ENCODE data around the gene RET. TPM values are rescaled to one million over a fixed set of nuclear protein-coding genes. Genes with fewer than 3 reads are reported as not detected.

RET gene
- 2.7 TPM for total RNA-seq
- 1.6 TPM for polyA plus RNA-seq

DNA sequence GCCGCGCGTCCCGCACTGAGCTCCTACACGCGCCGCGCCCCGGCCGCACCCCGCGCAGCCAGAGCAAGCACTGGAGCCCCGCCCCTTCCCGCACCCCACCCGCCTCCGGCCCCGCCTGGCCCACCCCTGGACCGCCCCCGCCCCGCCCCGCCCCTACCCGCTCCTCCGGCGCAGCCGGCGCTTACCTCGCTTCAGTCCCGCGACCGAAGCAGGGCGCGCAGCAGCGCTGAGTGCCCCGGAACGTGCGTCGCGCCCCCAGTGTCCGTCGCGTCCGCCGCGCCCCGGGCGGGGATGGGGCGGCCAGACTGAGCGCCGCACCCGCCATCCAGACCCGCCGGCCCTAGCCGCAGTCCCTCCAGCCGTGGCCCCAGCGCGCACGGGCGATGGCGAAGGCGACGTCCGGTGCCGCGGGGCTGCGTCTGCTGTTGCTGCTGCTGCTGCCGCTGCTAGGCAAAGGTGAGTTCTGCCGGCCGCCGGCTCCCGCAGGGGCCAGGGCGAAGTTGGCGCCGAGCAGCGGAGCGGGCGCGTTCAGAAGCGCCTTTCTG lies at the start of gene RET:
Gene RET (plus strand): TSS at position 194 of the 545 bp plus-strand sequence. CDS start 190 bp downstream, at position 384.
- H3K36me3 ChIP-seq (ENCODE audit: insufficient read depth) = no peaks in the 10 kb centered on the region
- WGBS = under 1% methylated on average over 77 of the region's 78 CpGs

DNA sequence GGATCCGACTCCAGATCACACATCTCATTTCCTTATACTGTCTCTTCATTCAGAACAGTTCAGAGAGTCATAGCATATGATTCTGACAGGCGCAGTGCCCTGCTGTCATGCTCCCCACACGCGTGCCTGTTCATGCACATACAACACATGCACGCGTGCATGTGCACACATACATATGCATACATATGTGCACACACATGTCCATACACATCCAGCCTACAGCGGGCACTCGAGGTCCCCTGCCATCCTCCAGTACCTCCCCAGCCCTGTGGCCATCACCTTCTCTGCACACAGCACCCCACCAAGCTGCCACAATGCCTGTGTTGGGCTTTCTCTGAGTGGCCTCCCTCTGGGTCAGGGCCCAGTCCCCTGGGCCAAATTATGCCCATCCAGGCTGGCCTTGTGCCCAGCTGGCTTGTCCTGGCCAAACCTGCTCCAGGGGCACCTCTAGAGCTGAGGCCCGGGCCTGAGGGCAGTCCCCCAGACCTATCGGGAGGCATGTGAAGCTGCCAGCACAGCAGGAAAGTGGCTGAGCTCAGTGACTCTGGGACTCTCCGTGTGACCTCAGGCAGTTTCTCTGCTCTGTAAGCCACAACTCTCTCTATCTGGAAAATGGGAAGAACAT lies 49.4 kb upstream of the RET start:
- no peak overlapping the region for H3K27ac ChIP-seq (ENCODE audit: low read depth)
- H3K4me3 ChIP-seq (ENCODE audit: low read depth, low read length) = no peak overlapping the region
- H3K4me1 ChIP-seq (ENCODE audit: insufficient read depth) = no peaks in the 10 kb centered on the region
- WGBS = 84% methylated on average over 11 of the region's 11 CpGs
- no peak for DNase-seq (ENCODE audit: extremely low spot score)
- H3K36me3 ChIP-seq (ENCODE audit: insufficient read depth) = no peaks in the 10 kb centered on the region

More for the DNA sequence above, at the start of gene RET:
- no peak for DNase-seq (ENCODE audit: extremely low spot score)
- Histone ChIP-seq H3K4me3 (ENCODE audit: low read depth, low read length) (peak within 1 kb of the TSS; percentile 44), H3K4me1 (ENCODE audit: insufficient read depth) (no peaks in the 10 kb centered on the region), H3K27ac (ENCODE audit: low read depth) (no peak within 1 kb of the TSS)

DNA sequence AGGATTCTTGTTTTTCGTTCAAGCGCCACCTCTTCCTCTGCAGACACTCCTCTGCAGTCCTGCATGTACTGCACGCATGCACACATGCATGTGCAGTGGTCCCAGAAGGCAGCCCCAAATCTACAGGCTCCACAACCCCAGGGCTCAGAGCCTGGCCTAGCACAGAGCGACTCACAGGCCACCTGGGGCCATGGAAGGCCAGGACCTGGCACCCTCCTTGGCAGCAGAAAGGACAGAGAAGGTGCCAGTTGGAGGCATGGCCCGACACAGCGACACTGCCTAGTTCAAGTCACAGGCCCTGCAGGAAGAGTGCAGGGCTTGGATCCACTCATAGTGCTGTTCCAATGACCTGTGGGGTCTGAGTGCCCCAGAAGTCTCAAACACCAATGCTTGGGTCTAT lies 48.7 kb upstream of the RET start:
- Histone ChIP-seq H3K36me3 (ENCODE audit: insufficient read depth) (no peaks in the 10 kb centered on the region), H3K4me3 (ENCODE audit: low read depth, low read length) (no peak overlapping the region), H3K4me1 (ENCODE audit: insufficient read depth) (no peaks in the 10 kb centered on the region), H3K27ac (ENCODE audit: low read depth) (no peak overlapping the region)
- WGBS = 92% methylated on average over 6 of the region's 6 CpGs
- DNase-seq (ENCODE audit: extremely low spot score) = no peak

DNA sequence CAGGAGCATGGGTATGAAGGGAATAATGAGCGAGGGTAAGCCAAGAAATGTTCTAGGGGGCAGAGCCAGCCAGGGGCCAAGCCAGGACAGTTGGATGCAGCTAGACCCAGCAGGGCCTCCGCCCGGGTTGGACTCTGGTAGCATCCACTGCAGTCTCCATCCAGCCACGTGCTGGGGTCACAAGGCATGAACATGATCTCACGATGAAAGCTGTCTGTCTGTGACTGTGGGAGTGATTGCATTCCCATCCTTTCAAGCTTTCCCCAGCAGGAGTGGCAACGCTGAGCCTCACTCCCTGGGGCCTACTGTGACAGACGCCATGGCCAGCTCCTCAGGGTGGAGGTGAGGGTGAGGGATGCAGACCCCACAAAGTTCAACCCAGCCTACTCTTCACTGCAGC lies 47.8 kb upstream of the RET start:
- Histone ChIP-seq H3K36me3 (ENCODE audit: insufficient read depth) (no peaks in the 10 kb centered on the region), H3K27ac (ENCODE audit: low read depth) (no peak overlapping the region), H3K4me1 (ENCODE audit: insufficient read depth) (no peaks in the 10 kb centered on the region), H3K4me3 (ENCODE audit: low read depth, low read length) (no peak overlapping the region)
- no peak for DNase-seq (ENCODE audit: extremely low spot score)
- WGBS = 83% methylated on average over 7 of the region's 7 CpGs

DNA sequence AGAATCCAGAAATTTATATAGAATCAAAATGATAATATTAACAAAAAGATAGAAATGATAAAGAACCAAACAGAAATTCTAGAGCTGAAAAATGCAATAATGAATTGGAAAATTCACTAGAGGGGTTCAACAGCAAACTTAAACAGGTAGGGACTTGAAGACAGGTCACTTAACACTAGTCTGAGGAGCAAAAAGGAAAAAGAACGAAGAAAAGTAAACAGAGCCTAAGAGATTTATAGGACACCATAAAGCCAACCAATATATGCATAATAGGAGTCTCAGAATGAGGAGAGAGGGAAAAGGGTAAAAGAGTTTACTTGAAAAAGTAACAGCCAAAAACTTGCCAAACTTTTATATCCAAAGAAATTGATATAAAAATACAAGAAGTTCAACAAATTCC lies 44.3 kb upstream of the RET start:
- 65% methylated on average over 1 of the region's 1 CpG for WGBS
- no peaks in the 10 kb centered on the region for H3K4me1 ChIP-seq (ENCODE audit: insufficient read depth)
- no peak overlapping the region for H3K4me3 ChIP-seq (ENCODE audit: low read depth, low read length)

DNA sequence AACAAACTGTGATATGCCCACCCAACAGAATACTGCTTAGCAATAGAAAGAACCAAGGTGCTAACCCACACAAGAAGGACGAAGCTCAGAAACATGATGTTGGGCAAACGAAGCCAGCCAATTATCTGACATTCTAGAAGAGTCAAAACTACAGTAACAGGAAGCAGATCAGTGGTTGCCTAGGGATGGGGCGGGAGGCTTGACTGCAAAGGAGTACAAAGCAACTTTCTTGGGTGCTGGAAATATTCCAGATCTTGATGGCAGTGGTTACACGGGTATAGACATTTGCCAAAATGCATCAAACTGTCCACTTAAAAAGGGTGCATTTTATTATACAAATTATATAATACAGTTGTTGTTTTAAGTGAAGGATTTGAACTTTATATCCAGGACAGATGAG lies 41.1 kb upstream of the RET start:
- H3K4me3 ChIP-seq (ENCODE audit: low read depth, low read length) = no peak overlapping the region
- H3K27ac ChIP-seq (ENCODE audit: low read depth) = no peak overlapping the region
- no peak for DNase-seq (ENCODE audit: extremely low spot score)
- H3K36me3 ChIP-seq (ENCODE audit: insufficient read depth) = no peaks in the 10 kb centered on the region
- no peaks in the 10 kb centered on the region for H3K4me1 ChIP-seq (ENCODE audit: insufficient read depth)
- WGBS = 41% methylated on average over 4 of the region's 4 CpGs

More for the DNA sequence above, 44.3 kb upstream of the RET start:
- DNase-seq (ENCODE audit: extremely low spot score) = no peak
- Histone ChIP-seq H3K36me3 (ENCODE audit: insufficient read depth) (no peaks in the 10 kb centered on the region), H3K27ac (ENCODE audit: low read depth) (no peak overlapping the region)

DNA sequence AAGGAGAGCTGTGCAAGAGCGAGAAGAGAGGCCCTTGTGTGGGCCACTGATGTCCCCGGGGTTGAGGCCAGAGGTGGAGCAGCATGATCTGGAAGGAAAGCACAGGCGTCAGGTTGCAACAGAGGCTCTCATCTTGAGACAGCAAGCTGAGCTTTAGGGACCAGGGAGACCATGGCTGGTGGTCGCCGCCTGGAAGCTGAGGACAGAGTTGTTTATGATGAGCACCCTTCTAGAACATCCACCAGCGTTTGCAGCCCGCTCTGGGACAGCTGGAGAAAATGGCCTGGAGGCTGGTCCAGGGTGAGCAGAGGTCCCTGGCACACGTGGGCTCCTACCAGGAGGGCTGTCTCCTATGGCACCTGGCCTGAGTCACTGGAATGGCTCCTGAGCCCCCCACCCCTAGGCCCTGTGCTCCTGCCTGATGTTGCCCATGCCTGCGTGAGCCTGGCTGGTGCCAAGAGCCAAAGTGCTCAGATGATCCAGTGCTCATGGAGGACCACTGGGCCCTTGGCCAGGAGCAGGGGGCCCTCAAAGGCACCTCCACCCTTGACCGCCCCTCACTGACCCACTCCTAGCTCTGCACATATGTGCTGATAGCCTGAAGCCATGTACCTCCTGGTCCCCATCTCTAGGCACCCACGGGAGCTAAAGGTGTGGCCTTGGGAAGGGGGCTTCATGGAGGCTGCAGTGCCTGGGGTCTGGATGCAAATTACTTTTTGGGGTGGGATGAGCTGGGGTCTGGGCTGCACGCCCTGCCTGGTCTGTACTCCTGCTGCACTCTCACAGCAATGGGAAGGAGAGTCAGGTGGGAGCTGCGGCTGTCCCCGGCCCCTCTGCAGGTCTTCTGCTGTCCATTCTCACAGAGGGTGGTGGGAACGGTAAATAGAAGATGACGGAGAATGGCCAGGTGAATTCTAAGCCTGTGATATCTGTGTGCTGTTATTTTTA lies 40.1 kb upstream of the RET start:
- no peaks in the 10 kb centered on the region for H3K36me3 ChIP-seq (ENCODE audit: insufficient read depth)
- no peak overlapping the region for H3K4me3 ChIP-seq (ENCODE audit: low read depth, low read length)
- no peak overlapping the region for H3K27ac ChIP-seq (ENCODE audit: low read depth)
- no peak for DNase-seq (ENCODE audit: extremely low spot score)
- WGBS = 84% methylated on average over 16 of the region's 16 CpGs
- H3K4me1 ChIP-seq (ENCODE audit: insufficient read depth) = no peaks in the 10 kb centered on the region

DNA sequence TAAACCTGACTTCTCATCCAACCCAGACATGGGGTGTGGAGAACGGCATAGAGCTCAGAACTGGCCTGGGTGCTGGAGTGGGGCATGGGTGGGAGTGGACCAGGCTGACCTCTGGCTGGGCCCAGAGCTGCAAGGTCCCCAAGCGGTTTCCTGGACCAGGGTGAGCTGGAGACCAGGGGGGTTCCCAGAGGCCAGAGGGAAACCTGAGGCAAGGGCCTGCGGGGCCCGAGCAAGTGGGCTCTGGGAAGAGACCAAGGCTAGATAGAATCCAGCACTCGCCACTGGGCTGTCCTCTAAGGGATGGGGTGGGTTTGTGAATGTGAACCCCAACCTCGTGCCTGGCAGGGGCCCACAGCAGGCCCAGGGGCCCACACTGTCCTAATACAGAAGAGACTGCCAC lies 39.4 kb upstream of the RET start:
- Histone ChIP-seq H3K4me3 (ENCODE audit: low read depth, low read length) (no peak overlapping the region), H3K4me1 (ENCODE audit: insufficient read depth) (no peaks in the 10 kb centered on the region), H3K27ac (ENCODE audit: low read depth) (no peak overlapping the region), H3K36me3 (ENCODE audit: insufficient read depth) (no peaks in the 10 kb centered on the region)
- WGBS = 75% methylated on average over 6 of the region's 6 CpGs
- no peak for DNase-seq (ENCODE audit: extremely low spot score)

DNA sequence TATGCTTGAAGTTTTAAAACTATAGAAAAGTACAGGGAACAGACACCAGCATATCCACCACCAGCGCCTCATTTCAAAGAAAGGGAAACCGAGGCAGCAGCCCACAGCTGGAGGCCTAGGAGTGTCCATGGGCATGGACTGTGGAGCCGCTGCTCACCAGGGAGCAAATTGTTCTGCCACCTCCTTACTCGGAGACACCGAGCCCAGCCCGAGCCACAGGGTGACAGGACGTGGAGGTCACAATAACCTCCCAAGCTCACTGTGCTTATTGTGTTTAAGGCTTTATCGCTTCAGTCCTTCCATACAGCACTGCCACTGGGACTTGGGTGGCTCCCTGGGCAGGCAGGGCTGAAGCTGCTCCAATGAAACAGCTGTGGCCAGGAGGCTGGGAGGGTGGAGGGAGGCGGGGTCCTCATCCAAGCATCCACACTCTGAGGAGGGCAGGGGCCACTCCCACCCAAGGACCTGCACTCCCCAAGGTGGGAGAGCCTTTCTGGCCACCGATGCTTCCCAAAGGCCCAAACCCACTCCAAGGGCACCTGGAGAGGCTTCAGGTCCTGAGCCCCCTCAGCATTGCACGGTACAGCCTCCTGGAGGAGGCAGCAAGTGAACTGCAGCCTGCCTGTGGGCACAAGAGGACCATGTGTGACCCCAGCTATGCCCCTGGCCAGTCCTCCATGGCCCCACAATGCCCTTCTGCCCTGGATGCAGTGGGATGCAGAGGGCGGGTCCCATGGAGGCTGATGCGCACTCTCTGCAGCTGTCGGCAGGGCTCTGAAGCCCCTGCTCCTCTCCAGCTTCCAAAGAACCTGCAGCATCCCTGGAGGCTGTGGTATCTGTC lies 38.7 kb upstream of the RET start:
- Histone ChIP-seq H3K36me3 (ENCODE audit: insufficient read depth) (no peaks in the 10 kb centered on the region), H3K27ac (ENCODE audit: low read depth) (no peak overlapping the region), H3K4me3 (ENCODE audit: low read depth, low read length) (no peak overlapping the region), H3K4me1 (ENCODE audit: insufficient read depth) (no peaks in the 10 kb centered on the region)
- no peak for DNase-seq (ENCODE audit: extremely low spot score)
- 78% methylated on average over 14 of the region's 14 CpGs for WGBS

DNA sequence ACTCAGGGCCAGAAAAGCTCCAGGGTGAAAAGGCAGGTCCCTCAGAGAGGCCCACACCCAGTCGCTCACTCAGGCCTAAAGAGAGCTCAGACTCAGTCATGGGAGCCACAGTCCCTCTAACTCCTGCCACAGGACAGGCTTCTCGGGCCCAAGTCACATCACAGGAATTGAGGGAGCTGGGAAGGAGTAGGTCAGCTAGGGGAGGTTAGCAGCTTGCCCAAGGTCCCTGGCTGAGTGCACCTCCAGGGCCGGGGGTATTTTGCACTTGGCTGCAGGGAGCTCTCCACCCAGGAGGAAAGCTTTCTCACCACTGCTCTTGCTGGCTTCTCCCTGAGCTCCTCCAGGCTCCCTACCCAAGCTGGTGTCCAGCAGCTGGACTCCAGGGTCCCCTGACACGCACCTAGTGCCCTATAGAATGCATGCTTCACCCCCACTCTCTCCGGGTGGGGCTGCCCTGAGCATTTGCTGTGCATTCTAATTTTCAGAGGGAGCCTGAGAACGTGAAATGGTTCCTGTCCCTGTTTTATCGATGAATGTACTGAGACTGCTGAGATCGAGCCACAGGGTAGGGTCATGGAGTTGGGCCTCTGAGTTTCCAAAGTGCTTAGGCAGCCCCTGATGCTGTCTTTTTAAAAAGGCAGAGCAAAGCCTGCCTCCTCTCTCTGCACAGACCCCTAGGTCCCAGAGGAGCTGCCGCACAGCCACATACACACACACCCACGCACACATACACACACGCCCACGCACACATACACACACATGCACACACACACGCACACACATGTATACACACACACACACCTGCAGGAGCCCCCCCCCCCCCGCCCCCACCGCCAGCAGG lies 37.9 kb upstream of the RET start:
- H3K4me1 ChIP-seq (ENCODE audit: insufficient read depth) = no peaks in the 10 kb centered on the region
- H3K27ac ChIP-seq (ENCODE audit: low read depth) = no peak overlapping the region
- H3K4me3 ChIP-seq (ENCODE audit: low read depth, low read length) = no peak overlapping the region
- no peak for DNase-seq (ENCODE audit: extremely low spot score)
- H3K36me3 ChIP-seq (ENCODE audit: insufficient read depth) = no peaks in the 10 kb centered on the region
- 81% methylated on average over 15 of the region's 15 CpGs for WGBS

DNA sequence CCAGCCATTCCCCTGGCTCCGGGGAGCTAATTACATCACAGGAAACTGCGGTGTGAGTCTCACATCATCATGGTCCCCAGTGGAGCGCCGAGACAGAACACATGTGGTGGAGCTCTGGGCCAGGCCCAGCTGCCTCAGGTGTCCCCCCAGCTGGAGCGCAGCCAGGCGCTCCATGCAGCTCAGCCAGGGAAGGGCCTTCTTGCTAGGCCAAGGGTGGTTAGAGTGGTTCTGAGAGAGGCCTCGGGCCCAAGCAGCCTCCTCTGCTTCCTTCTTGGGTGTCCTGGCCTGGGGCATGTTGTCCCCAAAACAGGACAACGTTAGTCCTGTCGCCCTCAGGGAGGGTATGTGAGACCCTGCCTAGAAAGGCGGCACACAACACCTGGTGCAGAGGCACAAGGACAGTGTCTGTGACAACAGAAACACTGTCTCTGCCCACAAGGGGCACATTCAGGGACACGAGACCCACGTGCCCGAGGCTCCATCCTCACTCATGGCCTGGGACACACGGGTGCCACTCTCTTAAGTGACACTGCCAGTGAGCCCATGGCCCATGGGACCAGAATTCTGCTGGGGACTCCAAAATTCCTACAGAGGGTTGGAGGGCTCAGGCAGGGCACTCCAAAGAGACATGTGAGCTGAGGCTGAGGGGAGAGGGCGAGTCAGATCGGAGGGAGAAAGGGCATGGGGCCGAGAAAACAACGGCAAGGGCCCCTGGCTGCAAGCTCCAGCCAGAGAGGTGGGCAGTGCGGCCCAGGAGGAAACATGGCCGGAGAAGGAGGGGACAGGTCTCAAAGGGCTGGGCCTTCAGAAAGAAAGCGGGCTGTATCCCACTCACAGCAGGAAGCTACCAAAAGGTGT lies 37.0 kb upstream of the RET start:
- H3K36me3 ChIP-seq (ENCODE audit: insufficient read depth) = no peaks in the 10 kb centered on the region
- no peak overlapping the region for H3K4me3 ChIP-seq (ENCODE audit: low read depth, low read length)
- no peak overlapping the region for H3K27ac ChIP-seq (ENCODE audit: low read depth)
- DNase-seq (ENCODE audit: extremely low spot score) = no peak
- 84% methylated on average over 21 of the region's 21 CpGs for WGBS
- no peaks in the 10 kb centered on the region for H3K4me1 ChIP-seq (ENCODE audit: insufficient read depth)

Data from urinary bladder (tissue), 4 donors.